Measurements from ENCODE around the gene SPINK7.
"Not testable (repeated sequence)": the region's sequence is repeated elsewhere in the genome, so short reads cannot be mapped to it uniquely, and the experiment has no call there.

Gene SPINK7

DNA sequence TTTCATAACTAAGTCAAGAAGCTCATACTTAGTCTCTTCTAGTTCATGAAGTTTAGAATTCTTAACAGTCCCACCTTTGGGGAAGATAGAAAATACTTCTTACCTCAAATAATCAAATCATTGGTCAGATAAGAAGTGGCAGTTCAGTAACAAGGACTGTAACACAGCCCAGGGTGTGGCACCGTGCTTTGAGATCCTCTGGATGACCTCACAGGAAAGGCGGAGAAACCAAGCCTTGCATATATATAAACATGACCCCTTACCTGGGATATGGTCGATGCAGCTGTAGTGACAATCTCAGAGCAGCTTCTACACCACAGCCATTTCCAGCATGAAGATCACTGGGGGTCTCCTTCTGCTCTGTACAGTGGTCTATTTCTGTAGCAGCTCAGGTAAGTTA is at the start of gene SPINK7:
Gene SPINK7, plus strand, starts transcription at position 271 of the 400 bp plus-strand sequence. Its CDS starts 61 bp downstream, at position 332.
- DNase-seq: no peak

DNA sequence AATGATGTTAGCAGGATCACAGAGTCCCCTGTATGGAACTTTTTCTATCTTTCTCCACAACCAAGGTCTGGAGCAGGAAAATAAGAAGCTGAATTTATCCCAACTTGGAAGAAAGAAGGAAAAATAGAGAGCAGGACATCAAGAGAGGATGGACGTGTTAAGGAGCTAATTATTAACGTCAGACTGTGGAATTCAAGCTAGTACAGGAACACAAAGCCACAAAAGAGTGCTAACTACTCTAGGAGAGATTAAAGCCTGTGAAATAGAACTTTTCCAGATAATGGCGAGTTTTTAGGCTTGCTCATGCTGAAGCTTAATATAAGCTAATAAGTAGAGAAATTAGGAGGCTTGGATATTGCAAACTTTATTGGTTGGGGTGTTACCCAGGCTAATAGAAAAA is 44.3 kb upstream of the SPINK7 start:
- no peak for DNase-seq

DNA sequence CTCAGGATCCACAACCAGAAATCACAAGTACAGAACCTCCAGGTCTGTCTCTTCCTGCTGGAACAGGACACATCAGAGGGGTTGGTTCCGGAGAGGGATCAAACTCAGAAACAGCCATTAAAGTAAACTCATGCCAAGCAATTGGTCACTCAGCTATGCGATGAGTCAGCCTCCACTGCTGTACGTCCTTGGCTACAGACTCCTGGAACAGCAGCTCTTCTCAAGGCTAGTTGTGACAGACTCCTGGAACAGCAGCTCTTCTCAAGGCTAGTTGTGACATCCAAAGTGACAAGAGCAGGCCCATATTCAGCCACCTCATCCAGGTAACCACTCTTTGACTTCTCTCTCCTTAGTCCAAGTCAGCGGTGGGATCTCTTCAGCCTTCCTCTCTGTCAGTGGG is 43.7 kb upstream of the SPINK7 start, which contains the start of gene SPINK13:
Gene SPINK13, plus strand, starts transcription at position 229 of the 400 bp plus-strand sequence. CDS start 1,279 bp downstream, outside the sequence.
- DNase-seq: no peak

DNA sequence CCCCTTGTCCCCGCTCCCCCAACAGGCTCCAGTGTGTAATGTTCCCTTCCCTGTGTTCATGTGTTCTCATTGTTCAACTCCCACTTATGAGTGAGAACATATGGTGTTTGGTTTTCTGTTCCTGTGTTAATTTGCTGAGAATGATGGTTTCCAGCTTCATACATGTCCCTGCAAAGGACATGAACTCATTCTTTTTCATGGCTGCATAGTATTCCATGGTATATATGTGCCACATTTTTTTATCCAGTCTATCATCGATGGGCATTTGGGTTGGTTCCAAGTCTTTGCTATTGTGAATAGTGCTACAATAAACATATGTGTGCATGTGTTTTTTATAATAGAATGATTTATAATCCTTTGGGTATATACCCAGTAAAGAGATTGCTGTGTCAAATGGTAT is 37.1 kb upstream of the SPINK7 start:
- not testable (repeated sequence) for DNase-seq

DNA sequence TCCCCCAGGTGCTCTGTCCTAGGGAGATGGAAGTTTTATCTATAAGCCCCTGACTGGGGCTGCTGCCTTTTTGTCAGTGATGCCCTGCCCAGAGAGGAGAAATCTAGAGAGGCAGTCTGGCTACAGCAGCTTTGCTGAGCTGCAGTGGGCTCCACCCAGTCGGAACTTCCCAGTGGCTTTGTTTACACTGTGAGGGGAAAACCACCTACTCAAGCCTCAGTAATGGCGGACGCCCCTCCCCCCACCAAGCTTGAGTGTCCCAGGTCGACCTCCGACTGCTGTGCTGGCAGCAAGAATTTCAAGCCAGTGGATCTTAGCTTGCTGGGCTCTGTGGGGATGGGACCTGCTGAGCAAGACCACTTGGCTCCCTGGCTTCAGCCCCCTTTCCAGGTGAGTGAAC is 31.3 kb upstream of the SPINK7 start:
- not testable (repeated sequence) for DNase-seq

DNA sequence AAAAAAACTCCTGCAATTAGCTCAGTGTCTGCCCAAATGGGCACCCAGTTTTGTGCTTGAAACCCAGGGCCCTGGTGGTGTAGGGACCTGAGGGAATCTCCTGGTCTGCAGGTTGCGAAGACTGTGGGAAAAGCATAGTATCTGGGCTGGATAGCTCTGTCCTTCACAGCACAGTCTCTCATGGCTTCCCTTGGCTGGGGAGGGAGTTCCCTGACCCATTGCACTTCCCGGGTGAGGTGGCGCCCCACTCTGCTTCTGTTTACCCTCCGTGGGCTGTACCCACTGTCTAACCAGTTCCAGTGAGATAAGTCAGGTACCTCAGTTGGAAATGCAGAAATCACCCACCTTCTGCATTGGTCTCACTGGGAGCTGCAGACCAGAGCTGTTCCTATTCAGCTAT is 30.9 kb upstream of the SPINK7 start:
- DNase-seq: not testable (repeated sequence)

DNA sequence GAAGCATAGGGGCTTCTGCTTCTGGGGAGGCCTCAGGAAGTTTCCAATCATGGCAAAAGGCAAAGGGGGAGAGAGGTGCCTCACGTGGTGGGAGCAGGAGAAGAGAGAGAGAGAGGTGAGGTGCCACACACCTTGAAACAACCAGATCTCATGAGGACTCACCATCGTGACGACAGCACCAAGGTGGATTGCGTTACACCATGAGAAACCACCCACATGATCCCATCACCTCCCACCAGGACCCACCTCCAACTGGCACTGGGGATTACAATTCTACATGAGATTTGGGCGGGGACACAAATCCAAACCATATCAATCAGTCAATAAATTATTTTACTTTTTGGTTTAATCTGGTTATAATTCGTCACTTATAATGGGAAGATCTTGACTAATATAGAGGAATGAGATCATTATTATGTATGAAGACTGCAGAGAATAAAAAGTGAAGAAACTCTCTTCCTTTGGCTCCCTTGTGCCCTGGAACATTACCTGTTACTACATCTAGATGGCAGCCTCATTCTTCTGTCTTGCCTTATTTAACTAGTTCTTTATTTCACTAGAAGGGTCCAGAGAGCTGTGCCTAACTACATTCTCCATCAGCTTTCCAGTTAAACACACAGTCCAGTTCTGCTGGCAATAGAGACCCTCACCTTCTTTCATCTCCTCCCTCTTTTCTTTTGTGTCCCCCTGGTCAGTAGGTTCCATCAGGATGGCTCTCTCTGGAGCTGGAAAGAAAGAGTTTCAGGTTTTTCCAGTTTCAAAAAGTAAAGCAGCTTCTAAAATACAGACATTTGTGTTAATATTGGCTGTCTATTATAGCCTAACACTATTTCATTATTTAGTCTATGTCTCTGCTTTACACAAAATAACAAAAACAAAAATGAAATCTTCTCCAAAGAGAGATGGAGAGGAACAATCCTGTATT is 21.7 kb upstream of the SPINK7 start:
- DNase-seq: no peak

DNA sequence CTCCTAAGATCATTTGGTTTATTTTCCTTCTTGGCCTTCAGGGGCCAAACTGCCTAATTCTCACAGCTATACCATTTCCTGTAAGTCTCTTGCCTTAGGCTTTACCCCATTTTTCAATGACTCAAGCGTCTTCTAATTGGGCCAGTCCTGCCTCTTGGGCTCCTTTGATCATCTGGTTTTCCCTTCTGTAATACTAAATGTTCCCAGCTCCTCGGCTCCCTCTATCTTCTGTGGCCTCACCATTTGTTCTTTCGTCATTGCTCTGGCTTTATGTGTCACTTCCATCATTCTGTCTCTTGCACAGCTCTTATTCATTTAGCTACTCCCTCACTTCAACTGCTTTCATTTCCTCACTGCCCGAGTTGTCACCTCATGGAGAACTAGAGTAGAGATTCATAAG is 14.5 kb upstream of the SPINK7 start:
- no peak for DNase-seq

DNA sequence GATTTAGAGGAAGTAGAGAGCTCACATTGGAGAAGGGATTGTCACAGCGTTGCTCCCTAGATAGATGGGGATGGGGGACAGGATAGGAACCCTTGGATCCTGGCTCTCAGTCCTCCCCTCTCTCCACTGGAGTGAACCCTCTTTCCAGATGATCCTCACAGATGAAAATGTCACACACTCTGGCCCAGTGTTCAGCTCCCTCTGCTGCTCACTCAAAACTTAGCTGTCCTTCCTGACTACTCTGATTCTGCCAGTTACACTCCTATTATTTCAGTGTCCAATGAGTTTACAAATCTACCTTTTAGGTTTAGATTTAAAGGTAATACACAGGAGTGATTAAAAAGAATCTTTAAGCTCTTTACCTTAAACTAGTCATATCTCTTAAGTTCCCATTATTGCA is 5.8 kb upstream of the SPINK7 start:
- no peak for DNase-seq

DNA sequence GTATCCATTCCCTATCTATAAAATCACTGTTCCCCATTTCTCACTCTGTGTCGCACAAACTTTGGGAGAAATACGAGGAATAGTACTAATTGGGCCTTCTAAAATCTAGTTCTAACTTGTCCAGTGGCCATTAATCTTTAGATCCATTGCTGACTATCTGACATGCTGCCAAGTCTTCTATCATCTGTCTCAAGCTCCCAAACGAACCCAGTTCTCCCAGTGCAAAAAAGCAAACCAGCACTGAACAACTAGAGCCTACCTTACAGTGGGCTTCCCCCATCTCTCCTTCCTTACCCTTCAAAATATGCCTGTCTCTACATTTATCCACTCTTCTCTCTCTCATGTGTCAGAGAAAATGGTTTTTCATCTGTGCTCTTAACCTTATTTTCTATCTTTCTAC is 3.2 kb upstream of the SPINK7 start:
- no peak for DNase-seq

DNA sequence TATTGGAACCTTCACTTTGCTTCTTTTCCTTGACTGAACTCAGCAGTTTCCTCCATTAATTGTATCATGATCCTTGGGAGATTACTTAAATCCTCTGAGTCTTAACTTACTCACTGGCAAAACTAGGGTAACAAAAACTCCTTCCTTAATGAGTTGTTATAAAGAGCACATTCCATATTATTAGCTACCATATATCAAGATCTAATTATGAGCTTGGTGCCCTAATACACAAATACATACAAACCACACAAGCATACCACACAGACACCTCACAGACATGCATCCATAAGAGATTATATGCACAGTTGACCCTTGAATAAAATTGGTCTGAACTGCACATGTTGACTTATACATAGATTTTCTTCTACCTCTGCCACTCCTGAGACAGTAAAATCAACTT is 2.5 kb upstream of the SPINK7 start:
- no peak for DNase-seq

DNA sequence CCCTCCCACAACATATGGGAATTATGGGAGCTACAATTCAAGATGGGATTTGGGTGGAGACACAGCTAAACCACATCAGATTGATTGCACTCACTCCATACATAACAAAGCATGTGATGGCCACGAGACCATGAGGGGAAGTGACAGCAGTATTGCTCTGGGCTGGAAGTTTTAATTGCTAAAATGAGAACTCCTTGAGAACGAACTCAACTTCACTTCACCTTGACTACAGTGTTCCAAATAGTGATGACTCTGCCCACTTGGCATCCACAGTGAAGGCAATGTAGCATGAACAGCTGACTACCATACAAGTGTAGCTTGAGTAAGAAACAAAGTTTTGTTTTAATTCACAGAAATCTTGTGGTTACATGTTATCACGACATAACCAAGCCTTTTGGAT is 739 bp upstream of the SPINK7 start:
- no peak for DNase-seq

DNA sequence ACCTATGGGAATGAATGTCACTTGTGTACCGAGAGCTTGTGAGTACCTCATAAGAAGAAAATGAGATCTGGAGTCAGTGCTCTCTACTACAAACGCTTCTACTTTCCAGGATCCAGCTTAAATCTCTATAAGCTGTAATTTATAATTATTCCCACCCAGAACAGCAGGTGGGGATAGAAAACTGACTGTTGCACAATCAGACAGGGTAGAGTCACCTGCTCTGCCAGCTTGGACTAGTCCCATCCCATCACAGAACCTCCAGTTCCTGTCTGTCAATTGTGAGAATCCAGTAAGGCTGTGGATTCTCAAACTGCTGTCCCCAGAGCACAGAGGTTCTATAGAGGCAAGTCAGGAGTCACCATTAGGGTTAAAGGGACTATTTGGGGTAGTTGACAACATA is 2.0 kb downstream of the SPINK7 start:
- no peak for DNase-seq

DNA sequence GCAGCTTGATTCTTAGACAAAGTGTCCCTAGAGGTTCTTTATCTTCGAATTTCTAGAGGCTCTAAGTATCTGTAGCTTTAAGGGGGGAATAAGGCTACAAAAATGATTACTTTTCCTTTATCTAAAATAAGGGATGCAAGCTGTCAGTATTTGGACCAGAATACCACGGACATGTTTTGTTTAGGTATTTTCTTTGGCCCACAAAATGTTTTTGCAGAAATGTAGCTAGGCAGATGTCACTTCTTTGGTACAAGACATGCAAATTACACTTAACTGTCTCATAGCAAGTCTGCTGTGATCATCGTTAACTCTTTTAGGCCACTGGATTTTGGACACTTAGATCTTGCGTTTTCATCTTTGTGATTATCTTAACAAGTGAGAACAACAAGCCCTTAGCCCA is 2.5 kb downstream of the SPINK7 start:
- no peak for DNase-seq

DNA sequence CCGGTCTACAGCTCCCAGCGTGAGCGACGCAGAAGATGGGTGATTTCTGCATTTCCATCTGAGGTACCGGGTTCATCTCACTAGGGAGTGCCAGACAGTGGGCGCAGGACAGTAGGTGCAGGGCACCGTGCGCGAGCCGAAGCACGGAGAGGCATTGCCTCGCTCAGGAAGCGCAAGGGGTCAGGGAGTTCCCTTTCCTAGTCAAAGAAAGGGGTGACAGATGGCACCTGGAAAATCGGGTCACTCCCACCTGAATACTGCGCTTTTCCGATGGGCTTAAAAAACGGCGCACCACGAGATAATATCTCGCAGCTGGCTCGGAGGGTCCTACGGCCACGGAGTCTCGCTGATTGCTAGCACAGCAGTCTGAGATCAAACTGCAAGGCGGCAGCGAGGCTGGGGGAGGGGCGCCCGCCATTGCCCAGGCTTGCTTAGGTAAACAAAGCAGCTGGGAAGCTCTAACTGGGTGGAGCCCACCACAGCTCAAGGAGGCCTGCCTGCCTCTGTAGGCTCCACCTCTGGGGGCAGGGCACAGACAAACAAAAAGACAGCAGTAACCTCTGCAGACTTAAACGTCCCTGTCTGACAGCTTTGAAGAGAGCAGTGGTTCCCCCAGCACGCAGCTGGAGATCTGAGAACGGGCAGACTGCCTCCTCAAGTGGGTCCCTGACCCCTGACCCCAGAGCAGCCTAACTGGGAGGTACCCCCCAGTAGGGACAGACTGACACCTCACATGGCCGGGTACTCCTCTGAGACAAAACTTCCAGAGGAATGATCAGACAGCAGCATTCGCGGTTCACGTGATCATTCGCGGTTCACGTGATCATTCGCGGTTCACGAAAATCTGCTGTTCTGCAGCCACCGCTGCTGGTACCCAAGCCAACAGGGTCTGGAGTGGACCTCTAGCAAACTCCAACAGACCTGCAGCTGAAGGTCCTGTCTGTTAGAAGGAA is 8.1 kb downstream of the SPINK7 start:
- DNase-seq: not testable (repeated sequence)

DNA sequence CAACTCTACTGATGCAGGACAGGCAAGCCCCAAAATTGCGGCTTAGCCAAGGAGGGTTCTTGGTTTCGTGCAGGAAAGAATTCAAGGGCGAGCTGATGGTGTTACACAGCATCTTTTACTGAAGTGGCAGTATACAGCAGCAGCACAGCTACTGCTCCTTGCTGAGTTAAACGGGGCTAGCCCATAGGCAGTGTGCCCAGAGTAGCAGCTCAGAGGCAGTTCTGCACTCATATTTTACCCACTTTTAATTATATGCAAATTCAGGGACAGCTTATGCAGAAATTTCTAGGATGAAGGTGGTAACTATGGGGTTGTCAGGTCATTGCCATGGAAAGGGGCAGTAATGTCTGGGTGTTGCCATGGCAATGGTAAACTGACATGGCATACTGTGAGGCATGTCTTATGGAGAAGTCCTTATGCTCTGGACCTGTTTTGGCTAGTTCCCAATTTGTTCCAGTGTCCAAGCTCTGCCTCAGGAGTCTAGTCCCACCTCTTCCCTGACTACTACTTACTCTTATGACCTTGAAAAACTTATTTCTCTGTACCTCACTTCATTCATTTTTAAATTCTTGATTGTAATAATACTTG is 21.1 kb downstream of the SPINK7 start:
- DNase-seq: no peak

DNA sequence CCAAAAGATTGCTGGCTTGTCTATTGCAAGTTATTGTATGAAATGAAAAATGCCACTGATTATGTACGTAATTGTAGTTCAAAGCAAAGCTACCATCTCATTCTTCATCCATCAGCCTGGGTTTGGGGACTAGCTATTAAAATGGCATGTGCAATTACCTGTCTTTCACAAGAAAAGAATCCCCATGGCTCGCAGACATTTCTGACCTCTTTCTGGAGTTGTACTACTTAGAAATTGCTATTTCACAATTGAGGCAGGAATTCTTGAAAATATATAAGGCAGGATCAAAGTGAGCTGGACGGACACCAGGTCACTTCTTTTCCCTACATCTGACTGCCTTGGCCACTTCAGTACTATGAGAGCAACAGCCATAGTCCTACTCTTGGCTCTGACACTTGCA is 23.0 kb downstream of the SPINK7 start, which contains the start of gene SPINK9:
Gene SPINK9, plus strand, starts transcription at position 301 of the 400 bp plus-strand sequence. Its CDS starts 55 bp downstream, at position 356.
- DNase-seq: no peak

DNA sequence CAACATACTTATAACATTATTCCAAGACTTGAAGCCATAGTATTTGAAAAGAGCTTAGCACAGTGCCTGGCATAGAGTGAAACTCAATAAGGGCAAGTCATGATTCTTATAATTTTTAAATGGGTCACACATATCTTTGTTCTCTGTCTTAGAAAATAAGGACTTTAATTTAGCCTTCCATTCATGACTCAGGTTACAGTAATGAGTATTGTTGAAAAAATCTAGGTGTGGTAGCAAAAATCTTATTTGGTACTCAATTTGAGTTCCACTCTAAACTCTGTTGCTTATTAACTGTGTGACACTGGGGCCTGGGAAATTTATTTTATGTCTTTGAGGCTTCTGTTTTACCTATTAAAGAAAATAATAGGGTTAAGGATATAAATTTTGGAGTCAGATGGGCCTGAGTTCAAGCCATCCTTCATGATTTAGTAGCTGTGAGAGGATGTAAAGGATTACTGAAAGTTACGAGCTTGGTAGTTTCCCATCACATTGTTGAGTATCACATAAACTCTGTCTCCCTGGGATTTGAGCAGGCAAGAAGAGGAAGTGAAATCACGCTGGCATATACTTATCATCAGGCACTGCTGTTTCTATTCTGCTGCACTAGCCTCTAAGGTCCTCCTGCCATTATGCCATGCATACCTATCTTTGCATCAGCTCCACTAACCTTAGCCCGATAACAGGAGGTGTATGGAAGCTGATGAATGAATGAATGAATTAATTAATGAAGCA is 24.6 kb downstream of the SPINK7 start:
- no peak for DNase-seq

DNA sequence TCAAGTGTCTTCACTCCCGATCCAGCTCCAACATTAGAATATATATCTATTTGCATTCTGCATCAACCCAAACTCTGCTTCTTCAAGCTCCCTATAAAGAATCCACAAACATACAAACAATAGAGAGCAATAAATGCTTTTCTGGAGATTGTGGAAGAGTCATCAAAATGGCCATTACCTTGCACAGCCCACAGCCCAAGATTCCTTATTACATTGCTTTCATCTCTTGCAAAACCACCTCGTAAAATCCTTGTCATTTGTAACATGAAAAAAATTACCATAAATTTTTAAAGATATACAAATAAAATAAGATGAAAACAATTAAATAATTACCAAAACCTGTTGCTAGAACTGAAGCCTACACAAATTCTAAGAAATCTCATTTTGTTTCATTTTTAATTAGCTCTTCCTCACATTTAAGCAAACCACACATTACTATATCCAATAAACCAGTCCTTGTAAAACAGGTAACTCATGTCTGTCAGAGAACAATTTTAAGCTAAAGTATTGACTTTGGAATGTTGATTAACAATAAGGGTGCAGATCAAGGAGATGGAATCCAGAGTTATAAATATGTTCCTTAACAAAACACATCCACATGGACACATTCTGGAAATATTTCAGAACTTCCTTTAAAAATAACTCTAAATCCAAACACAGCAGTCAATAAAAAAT is 30.3 kb downstream of the SPINK7 start:
- no peak for DNase-seq

DNA sequence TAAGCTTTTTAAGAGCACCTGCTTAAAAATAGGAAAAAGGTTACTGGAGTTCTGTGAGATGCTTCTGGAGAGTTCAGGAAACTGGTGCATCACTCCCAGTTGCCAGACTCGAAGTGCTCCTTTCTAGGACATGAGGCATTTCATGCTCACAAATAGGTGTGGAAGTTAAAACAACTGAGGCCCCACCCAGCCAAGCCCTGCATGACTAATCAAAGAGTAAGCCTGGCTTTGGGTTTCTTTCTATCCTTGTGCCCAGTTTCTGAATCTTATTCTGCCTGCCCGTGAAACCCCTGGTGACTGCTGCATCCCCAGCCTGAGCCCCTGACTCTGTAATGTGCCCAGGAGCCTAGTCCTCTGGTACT is 30.8 kb downstream of the SPINK7 start:
- no peak for DNase-seq

DNA sequence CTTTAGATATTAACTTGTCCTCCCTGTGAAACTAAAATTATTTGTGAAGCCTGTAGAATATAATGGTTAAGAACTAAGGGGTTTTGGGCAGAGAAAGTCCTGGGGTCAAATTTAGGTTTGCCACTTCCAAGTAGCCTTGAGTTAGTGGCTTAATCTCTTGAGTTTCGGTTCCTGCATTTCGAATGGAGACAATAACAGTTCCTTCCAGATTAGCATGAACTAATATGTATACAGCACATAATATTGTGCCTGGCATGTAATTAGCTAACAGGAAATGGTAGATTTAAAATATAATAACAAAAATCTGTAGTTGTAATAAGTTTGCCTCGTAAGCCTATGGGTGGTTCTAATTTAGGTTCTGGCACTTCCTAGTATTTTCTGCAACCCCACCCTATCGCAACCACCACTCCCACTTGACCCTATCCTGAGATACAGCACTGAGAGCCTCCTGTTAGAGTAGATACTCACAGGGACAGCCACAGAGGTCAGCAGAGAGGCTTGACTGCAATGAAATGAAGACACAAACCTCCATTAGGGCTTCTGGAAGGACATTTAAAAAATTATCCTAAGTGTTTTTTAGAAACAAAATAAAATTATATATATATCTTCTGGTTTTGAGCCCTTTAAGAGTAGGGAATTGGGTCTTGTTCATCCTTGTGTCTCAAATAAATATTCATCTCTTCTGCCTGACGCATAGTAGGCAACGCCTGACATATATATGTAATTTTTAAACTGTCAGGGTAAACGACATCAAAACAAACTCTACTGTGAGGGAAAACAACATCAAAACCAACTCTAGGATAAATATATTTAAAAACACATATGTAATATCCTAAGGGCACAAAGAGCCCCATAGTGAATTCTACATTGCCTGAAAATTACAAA is 31.6 kb downstream of the SPINK7 start:
- DNase-seq: no peak
